ENCODE results near the gene ELP5. TPM values are rescaled to one million over a fixed set of nuclear protein-coding genes. Genes with fewer than 3 reads are reported as not detected.

The ELP5 gene
- total RNA-seq (2022; extraction: Qiagen RNA extraction; ENCODE audit: low read depth), result 110 to 138 TPM (median 124 TPM) in 5 replicates

DNA sequence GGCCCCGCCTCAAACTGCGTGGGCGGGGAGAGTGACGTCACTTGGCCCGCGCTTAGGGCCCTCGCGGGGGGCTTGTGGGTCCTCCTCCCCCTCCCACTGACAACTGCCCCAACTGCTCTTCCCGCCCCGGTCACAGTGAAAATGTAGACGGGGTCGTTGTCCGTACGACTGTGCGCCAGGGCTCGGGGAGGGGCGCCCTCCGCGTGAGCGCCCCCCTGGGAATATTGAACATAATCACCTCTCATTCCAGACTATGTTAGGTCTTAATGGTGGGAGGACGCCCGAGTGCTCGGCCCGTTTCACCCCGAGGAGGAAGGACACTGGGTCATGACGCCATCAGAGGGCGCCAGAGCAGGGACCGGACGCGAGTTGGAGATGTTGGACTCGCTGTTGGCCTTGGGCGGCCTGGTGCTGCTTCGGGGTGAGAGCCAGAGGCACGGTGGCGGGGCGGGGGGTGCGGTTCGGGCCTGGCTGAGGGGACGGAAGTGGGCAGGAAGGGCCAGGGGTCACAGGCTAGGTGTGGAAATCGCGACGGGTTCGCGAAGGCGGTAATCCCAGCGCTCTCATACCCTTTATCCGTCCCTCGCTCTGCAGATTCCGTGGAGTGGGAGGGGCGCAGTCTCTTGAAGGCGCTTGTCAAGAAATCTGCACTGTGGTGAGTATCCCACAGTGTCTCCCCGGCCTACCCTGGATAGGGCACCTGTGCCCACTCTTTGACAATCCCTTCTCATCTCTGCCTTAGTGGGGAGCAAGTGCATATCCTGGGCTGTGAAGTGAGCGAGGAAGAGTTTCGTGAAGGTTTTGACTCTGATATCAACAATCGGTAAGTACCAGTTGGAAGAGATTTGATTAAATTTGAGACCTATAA, at the start of gene ELP5:
ELP5 (plus strand) TSS at position 40 of the 868 bp plus-strand sequence; CDS start at position 376, 336 bp downstream.

GRCh38 chr17:7219812-7220592, 32.0 kb upstream of the ELP5 start, which contains the start of the genes ACADVL and DLG4:
Gene ACADVL, plus strand, starts transcription at chr17:7219938. Its CDS starts 47 bp downstream, at chr17:7219985.
Gene DLG4, minus strand, starts transcription at chr17:7219836.

GRCh38 chr17:7234083-7234951, 17.7 kb upstream of the ELP5 start, which contains the start of gene DVL2:
Gene DVL2, minus strand, starts transcription at chr17:7234517. Its CDS starts 255 bp downstream, at chr17:7234262.

DNA sequence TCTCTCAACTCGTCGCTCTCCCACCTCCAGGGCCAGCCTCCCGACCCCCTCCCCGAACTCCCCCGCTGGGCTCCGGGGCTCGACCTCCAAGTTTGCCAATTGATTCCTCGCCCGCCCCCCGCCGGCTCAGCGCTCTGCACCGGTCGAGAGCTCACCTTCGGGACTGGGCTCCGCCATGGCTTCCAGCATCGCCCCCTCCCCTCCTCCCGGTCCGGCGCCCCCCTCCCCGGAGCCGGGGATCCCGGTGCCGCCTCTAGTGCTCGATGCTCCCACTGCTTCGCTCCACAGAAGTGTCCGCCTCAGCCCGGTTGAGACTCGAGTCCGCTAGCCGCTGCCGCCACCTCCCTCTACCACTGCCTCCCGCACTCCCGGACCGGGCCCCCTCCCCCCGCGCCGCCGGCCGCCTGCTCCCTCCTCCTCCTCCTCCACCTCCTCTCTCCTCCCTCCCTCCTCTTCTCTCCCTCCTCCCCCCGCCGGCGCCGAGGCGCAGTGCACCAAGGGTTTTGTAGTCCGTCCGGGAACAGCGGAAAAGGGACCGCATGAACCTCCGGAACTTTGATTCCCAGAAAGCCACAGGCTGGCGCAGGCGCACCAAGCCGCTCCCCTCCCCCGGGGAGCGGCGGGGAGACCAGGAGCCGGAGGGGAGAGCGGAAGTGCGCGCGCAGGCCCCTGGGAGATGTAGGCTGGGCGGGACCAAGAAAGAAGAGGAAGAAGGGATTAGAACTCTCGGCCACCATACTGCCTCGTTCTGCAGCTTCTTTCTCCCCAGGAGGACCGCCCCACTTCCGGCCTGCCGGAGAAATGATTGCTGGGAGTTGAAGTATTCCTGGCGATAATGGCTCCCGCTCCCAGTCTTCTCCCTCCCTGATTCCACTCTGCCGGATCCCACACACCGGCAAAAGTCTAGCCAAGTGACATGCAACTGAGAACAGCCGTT, 12.7 kb upstream of the ELP5 start, which contains the start of gene PHF23:
PHF23 (minus strand) TSS at position 367 of the 937 bp plus-strand sequence; CDS start at position 189, 178 bp downstream.

GRCh38 chr17:7241783-7242716, 10.0 kb upstream of the ELP5 start, which contains the start of gene GABARAP:
Gene GABARAP, minus strand, starts transcription at chr17:7242449. Its CDS starts 119 bp downstream, at chr17:7242330.

DNA sequence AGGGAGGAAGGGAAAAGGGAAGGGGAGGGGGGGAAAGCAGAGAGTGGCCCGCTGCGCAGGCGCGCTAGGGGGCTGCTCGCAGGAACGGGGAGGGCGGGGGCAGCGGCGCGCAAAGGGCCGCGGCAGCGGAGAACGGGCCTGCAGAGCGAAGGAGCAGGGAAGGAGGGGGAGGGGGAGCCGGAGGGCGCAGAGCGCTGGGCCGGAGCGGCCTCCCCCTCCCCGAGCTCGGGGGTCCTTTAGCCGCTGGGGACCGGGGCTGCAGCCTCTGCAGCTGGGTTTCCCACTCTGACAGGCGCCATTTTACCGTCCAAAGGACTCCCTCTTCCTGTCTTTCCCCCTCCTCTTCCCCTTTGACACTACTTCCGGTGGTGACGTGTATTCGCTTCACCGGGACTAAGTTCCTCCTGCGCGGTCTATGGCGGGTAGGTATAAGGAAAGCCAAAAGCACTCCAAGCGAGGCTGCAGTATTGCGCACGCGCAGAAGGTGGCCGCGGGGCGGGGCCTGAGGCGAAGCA, 297 bp upstream of the ELP5 start, which contains the start of gene CTDNEP1:
CTDNEP1 (minus strand) TSS at position 74 of the 515 bp plus-strand sequence. CDS start 438 bp downstream, outside the sequence.

GRCh38 chr17:7262192-7262934, 10.3 kb downstream of the ELP5 start, which contains the start of gene CLDN7:
Gene CLDN7, minus strand, starts transcription at chr17:7262478. Its CDS starts 435 bp downstream, at chr17:7262043.

DNA sequence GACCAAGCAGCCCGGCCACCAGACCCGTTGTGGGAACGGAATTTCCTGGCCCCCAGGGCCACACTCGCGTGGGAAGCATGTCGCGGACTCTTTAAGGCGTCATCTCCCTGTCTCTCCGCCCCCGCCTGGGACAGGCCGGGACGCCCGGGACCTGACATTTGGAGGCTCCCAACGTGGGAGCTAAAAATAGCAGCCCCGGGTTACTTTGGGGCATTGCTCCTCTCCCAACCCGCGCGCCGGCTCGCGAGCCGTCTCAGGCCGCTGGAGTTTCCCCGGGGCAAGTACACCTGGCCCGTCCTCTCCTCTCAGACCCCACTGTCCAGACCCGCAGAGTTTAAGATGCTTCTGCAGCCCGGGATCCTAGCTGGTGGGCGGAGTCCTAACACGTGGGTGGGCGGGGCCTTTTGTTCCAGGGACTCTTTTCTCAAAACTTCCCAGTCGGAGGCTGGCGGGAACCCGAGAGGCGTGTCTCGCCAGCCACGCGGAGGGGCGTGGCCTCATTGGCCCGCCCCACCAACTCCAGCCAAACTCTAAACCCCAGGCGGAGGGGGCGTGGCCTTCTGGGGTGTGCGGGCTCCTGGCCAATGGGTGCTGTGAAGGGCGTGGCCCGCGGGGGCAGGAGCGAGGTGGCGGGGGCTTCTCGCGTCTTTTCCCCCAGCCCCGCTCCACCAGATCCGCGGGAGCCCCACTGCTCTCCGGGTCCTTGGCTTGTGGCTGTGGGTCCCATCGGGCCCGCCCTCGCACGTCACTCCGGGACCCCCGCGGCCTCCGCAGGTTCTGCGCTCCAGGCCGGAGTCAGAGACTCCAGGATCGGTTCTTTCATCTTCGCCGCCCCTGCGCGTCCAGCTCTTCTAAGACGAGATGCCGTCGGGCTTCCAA, 29.3 kb downstream of the ELP5 start, which contains the start of gene SLC2A4:
SLC2A4 (plus strand) TSS at position 645 of the 879 bp plus-strand sequence; CDS start at position 862, 217 bp downstream.

GRCh38 chr17:7294614-7295153, 42.7 kb downstream of the ELP5 start, which contains the start of gene YBX2:
Gene YBX2, minus strand, starts transcription at chr17:7294639. Its CDS starts 139 bp downstream, at chr17:7294500.

GRCh38 chr17:7306911-7307685, 55.1 kb downstream of the ELP5 start, which contains the start of gene EIF5A:
Gene EIF5A, plus strand, starts transcription at chr17:7307628. Its CDS starts 2,008 bp downstream, at chr17:7309636.

Other genes with a start within 250 kb of the ELP5 start
- gene RNASEK, start 239.6 kb upstream of the ELP5 start, total RNA-seq (2022; extraction: Qiagen RNA extraction; ENCODE audit: low read depth), result 458 to 548 TPM (median 474 TPM) in 5 replicates
- 0.09 TPM in 1 of 5 replicates, not detected in the others for gene BCL6B, start 229.2 kb upstream of the ELP5 start, total RNA-seq (2022; extraction: Qiagen RNA extraction; ENCODE audit: low read depth)
- gene SLC16A13, start 216.2 kb upstream of the ELP5 start, total RNA-seq (2022; extraction: Qiagen RNA extraction; ENCODE audit: low read depth), result 8.8 to 12.1 TPM (median 10.0 TPM) in 5 replicates
- gene SLC16A11, start 208.1 kb upstream of the ELP5 start, total RNA-seq (2022; extraction: Qiagen RNA extraction; ENCODE audit: low read depth), result not detected in 5 replicates
- not detected in 5 replicates for gene CLEC10A, start 172.0 kb upstream of the ELP5 start, total RNA-seq (2022; extraction: Qiagen RNA extraction; ENCODE audit: low read depth)
- gene ASGR2, start 137.4 kb upstream of the ELP5 start, total RNA-seq (2022; extraction: Qiagen RNA extraction; ENCODE audit: low read depth), result 0.36 TPM in 1 of 5 replicates, not detected in the others
- 1.0 to 1.5 TPM (median 1.3 TPM) in 5 replicates for gene ASGR1, start 72.8 kb upstream of the ELP5 start, total RNA-seq (2022; extraction: Qiagen RNA extraction; ENCODE audit: low read depth)
- gene DLG4, start 32.4 kb upstream of the ELP5 start, total RNA-seq (2022; extraction: Qiagen RNA extraction; ENCODE audit: low read depth), result 7.2 to 10.7 TPM (median 8.9 TPM) in 5 replicates
- 373 to 531 TPM (median 506 TPM) in 5 replicates for gene ACADVL, start 32.3 kb upstream of the ELP5 start, total RNA-seq (2022; extraction: Qiagen RNA extraction; ENCODE audit: low read depth)
- gene DVL2, start 17.7 kb upstream of the ELP5 start, total RNA-seq (2022; extraction: Qiagen RNA extraction; ENCODE audit: low read depth), result 26.1 to 39.5 TPM (median 37.0 TPM) in 5 replicates
- gene PHF23, start 12.8 kb upstream of the ELP5 start, total RNA-seq (2022; extraction: Qiagen RNA extraction; ENCODE audit: low read depth), result 82.3 to 110 TPM (median 92.2 TPM) in 5 replicates
- 678 to 759 TPM (median 700 TPM) in 5 replicates for gene GABARAP, start 9.8 kb upstream of the ELP5 start, total RNA-seq (2022; extraction: Qiagen RNA extraction; ENCODE audit: low read depth)
- 210 to 241 TPM (median 229 TPM) in 5 replicates for gene CTDNEP1, start 481 bp upstream of the ELP5 start, total RNA-seq (2022; extraction: Qiagen RNA extraction; ENCODE audit: low read depth)
- gene CLDN7, start 10.3 kb downstream of the ELP5 start, total RNA-seq (2022; extraction: Qiagen RNA extraction; ENCODE audit: low read depth), result 0.57 to 1.5 TPM (median 0.71 TPM) in 5 replicates
- gene SLC2A4, start 29.5 kb downstream of the ELP5 start, total RNA-seq (2022; extraction: Qiagen RNA extraction; ENCODE audit: low read depth), result 0.07 to 0.29 TPM (median 0.17 TPM) in 5 replicates
- gene YBX2, start 42.4 kb downstream of the ELP5 start, total RNA-seq (2022; extraction: Qiagen RNA extraction; ENCODE audit: low read depth), result 0.32 to 0.80 TPM (median 0.41 TPM) in 5 replicates
- 1,703 to 1,867 TPM (median 1,727 TPM) in 5 replicates for gene EIF5A, start 55.4 kb downstream of the ELP5 start, total RNA-seq (2022; extraction: Qiagen RNA extraction; ENCODE audit: low read depth)
- gene GPS2, start 63.1 kb downstream of the ELP5 start, total RNA-seq (2022; extraction: Qiagen RNA extraction; ENCODE audit: low read depth), result 86.5 to 109 TPM (median 99.7 TPM) in 5 replicates
- 21.8 to 31.5 TPM (median 27.2 TPM) in 5 replicates for gene NEURL4, start 77.1 kb downstream of the ELP5 start, total RNA-seq (2022; extraction: Qiagen RNA extraction; ENCODE audit: low read depth)
- gene ACAP1, start 84.3 kb downstream of the ELP5 start, total RNA-seq (2022; extraction: Qiagen RNA extraction; ENCODE audit: low read depth), result 0.74 to 8.9 TPM (median 4.6 TPM) in 5 replicates
- gene KCTD11, start 99.9 kb downstream of the ELP5 start, total RNA-seq (2022; extraction: Qiagen RNA extraction; ENCODE audit: low read depth), result 10.7 to 15.4 TPM (median 12.9 TPM) in 5 replicates
- gene TMEM95, start 102.9 kb downstream of the ELP5 start, total RNA-seq (2022; extraction: Qiagen RNA extraction; ENCODE audit: low read depth), result not detected in 5 replicates
- gene TNK1, start 128.9 kb downstream of the ELP5 start, total RNA-seq (2022; extraction: Qiagen RNA extraction; ENCODE audit: low read depth), result 1.5 to 2.1 TPM (median 1.9 TPM) in 5 replicates
- 35.0 to 47.4 TPM (median 36.8 TPM) in 5 replicates for gene PLSCR3, start 142.3 kb downstream of the ELP5 start, total RNA-seq (2022; extraction: Qiagen RNA extraction; ENCODE audit: low read depth)
- 183 to 235 TPM (median 214 TPM) in 5 replicates for gene TMEM256, start 151.9 kb downstream of the ELP5 start, total RNA-seq (2022; extraction: Qiagen RNA extraction; ENCODE audit: low read depth)
- gene NLGN2, start 155.6 kb downstream of the ELP5 start, total RNA-seq (2022; extraction: Qiagen RNA extraction; ENCODE audit: low read depth), result 13.0 to 21.8 TPM (median 16.6 TPM) in 5 replicates
- gene SPEM1, start 168.1 kb downstream of the ELP5 start, total RNA-seq (2022; extraction: Qiagen RNA extraction; ENCODE audit: low read depth), result not detected in 5 replicates
- gene SPEM2, start 173.4 kb downstream of the ELP5 start, total RNA-seq (2022; extraction: Qiagen RNA extraction; ENCODE audit: low read depth), result 0.08 TPM in 1 of 5 replicates, not detected in the others
- gene SPEM3, start 176.6 kb downstream of the ELP5 start, total RNA-seq (2022; extraction: Qiagen RNA extraction; ENCODE audit: low read depth), result not detected in 5 replicates
- gene TMEM102, start 183.2 kb downstream of the ELP5 start, total RNA-seq (2022; extraction: Qiagen RNA extraction; ENCODE audit: low read depth), result 8.7 to 15.2 TPM (median 12.6 TPM) in 5 replicates
- 0.74 to 1.4 TPM (median 1.2 TPM) in 5 replicates for gene FGF11, start 187.3 kb downstream of the ELP5 start, total RNA-seq (2022; extraction: Qiagen RNA extraction; ENCODE audit: low read depth)
- 5.7 to 8.0 TPM (median 7.2 TPM) in 5 replicates for gene CHRNB1, start 192.8 kb downstream of the ELP5 start, total RNA-seq (2022; extraction: Qiagen RNA extraction; ENCODE audit: low read depth)
- 17.8 to 24.3 TPM (median 22.7 TPM) in 5 replicates for gene ZBTB4, start 227.4 kb downstream of the ELP5 start, total RNA-seq (2022; extraction: Qiagen RNA extraction; ENCODE audit: low read depth)
- gene SLC35G6, start 229.2 kb downstream of the ELP5 start, total RNA-seq (2022; extraction: Qiagen RNA extraction; ENCODE audit: low read depth), result not detected in 5 replicates
- 62.1 to 84.5 TPM (median 77.7 TPM) in 5 replicates for gene POLR2A, start 232.2 kb downstream of the ELP5 start, total RNA-seq (2022; extraction: Qiagen RNA extraction; ENCODE audit: low read depth)